SH-SY5Y (cell line): ENCODE measurements around the gene DPM3.

Experiments used
- GATA2 ChIP-seq: IDR thresholded peaks from 2 replicates; pipeline ENCODE4 v1.6.1; 2011; ENCODE audit warnings: mild to moderate bottlenecking, low read depth, low read length
- GATA3 ChIP-seq: IDR thresholded peaks from 2 replicates; pipeline ENCODE4 v1.6.1; 2011; ENCODE audit warnings: low read depth, mild to moderate bottlenecking, low read length, moderate library complexity

DNA sequence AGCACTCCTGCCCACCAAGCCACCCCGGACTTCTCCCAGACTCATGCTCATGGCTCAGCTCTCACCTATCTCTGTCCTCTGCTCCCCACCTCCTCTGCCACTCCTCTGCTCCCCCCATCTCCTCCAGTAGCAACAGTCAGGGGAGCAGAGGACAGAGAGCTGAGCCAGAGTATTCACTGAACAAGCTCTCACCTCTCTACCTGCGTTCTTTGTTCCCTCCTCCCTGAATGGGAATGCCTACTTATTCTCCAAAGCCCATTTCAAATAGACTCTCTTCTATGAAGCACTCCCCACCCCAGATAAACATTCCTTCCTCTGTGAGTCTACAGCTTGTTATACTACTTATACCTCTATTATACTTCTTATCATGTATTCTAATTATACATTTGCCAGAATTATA lies 19.1 kb downstream of the DPM3 start:
- TF ChIP-seq GATA2 = no peak
- no peak for TF ChIP-seq GATA3
